ENCODE results near the gene ALPI.
A peak's percentile ranks its signal among the peaks of the same experiment; 100 is the strongest.

The ALPI gene

GRCh38 chr2:232465061-232465460, 9.1 kb downstream of the ALPI start:
- DNase-seq: no peak

- DNase-seq: no peak
Measured at GRCh38 chr2:232466221-232466620, 10.3 kb downstream of the ALPI start.

- DNase-seq: peak; percentile 95
Measured at GRCh38 chr2:232473467-232473890, 17.5 kb downstream of the ALPI start.

- DNase-seq: no peak
Measured at GRCh38 chr2:232476045-232476444, 20.1 kb downstream of the ALPI start.

GRCh38 chr2:232476791-232477190, 20.8 kb downstream of the ALPI start:
- DNase-seq: no peak

GRCh38 chr2:232477751-232478510, 22.0 kb downstream of the ALPI start:
- no peak for DNase-seq

GRCh38 chr2:232478571-232479340, 22.8 kb downstream of the ALPI start:
- DNase-seq: no peak

GRCh38 chr2:232479341-232480200, 23.6 kb downstream of the ALPI start:
- no peak for DNase-seq

- DNase-seq: no peak
Measured at GRCh38 chr2:232480201-232481190, 24.5 kb downstream of the ALPI start.

GRCh38 chr2:232481322-232482140, 25.6 kb downstream of the ALPI start:
- DNase-seq: no peak

- no peak for DNase-seq
Measured at GRCh38 chr2:232482301-232483238, 26.6 kb downstream of the ALPI start.

GRCh38 chr2:232483311-232483922, 27.5 kb downstream of the ALPI start:
- DNase-seq: no peak

- DNase-seq: no peak
Measured at GRCh38 chr2:232483923-232484627, 28.1 kb downstream of the ALPI start.

GRCh38 chr2:232484628-232485347, 28.8 kb downstream of the ALPI start:
- DNase-seq: no peak

- DNase-seq: no peak
Measured at GRCh38 chr2:232485348-232485756, 29.4 kb downstream of the ALPI start.

- no peak for DNase-seq
Measured at GRCh38 chr2:232485757-232486557, 30.0 kb downstream of the ALPI start.

Data from NCI-H524 treated with DMSO at 0.1 percent for 48 hours (cell line).